GM12878 (cell line): ENCODE data around the gene SNRPN. TPM values are rescaled to one million over a fixed set of nuclear protein-coding genes. Genes with fewer than 3 reads are reported as not detected.

Experiments
- CBX5 ChIP-seq: sonication (generic); IDR thresholded peaks from 2 replicates; pipeline ENCODE4 v1.6.1; 2016; ENCODE audit warnings: low read depth, moderate library complexity, mild to moderate bottlenecking, inconsistent platforms
- CTCF ChIP-seq, 3 experiments: IDR thresholded peaks in 2 of 3; conservative IDR thresholded peaks in 1 of 3; 2 replicates each; pipeline ENCODE4 v1.5.1; 2011; ENCODE audit warnings: low read depth in 3 of 3, low read length in 3 of 3, mild to moderate bottlenecking in 3 of 3, control low read depth in 2 of 3, moderate library complexity in 2 of 3, inconsistent platforms in 1 of 3, mixed read lengths in 1 of 3; ENCODE audit not compliant: control insufficient read depth in 2 of 3, insufficient read depth in 1 of 3; ENCODE audit errors: extremely low read depth in 1 of 3
- HSF1 ChIP-seq: fragments of 150-350 bp; IDR thresholded peaks from 2 replicates; pipeline ENCODE4 v1.6.1; 2014; ENCODE audit warnings: mild to moderate bottlenecking, low read depth, low read length
- IRF3 ChIP-seq: fragments of 450-650 bp; IDR thresholded peaks from 2 replicates; pipeline ENCODE4 v1.6.1; 2014; ENCODE audit warnings: mild to moderate bottlenecking
- NFYB ChIP-seq: IDR thresholded peaks from 2 replicates; pipeline ENCODE4 v1.6.1; 2011; ENCODE audit warnings: low read depth, mild to moderate bottlenecking, low read length, improper control_type of control experiment, moderate library complexity; ENCODE audit not compliant: insufficient read depth
- SRF ChIP-seq, 2 experiments: IDR thresholded peaks; 2 replicates each; pipeline ENCODE4 v1.6.1; 2011; ENCODE audit warnings: low read depth in 2 of 2, low read length in 2 of 2, mild to moderate bottlenecking in 1 of 2, moderate library complexity in 1 of 2
- TCF3 ChIP-seq: IDR thresholded peaks from 2 replicates; pipeline ENCODE4 v1.6.1; 2012; ENCODE audit warnings: low read depth, mild to moderate bottlenecking, low read length, borderline replicate concordance; ENCODE audit not compliant: insufficient read depth
- polyA plus RNA-seq, 11 experiments: library from polyadenylated mRNA; depleted of rRNA in 4 of 11; unstranded in 6 of 11; stranded (reverse) in 5 of 11; fragments of >200 nt; fragmentation: Nextera tagmentation in 4 of 11; fragmentation: Illumina TruSeq in 1 of 11; extraction: Ambion mirVana in 4 of 11; extraction: Trizol in 1 of 11; gene quantifications; 1 replicate in 1 of 11; 2 replicates in 10 of 11; pipeline versions ENCODE4 v1.2.1 to v1.2.3, GENCODE V29; 2011 to 2016; ENCODE audit warnings: inconsistent platforms in 2 of 11, missing spikeins in 2 of 11, low read depth in 1 of 11
- total RNA-seq, 4 experiments: library from RNA; depleted of rRNA in 3 of 4; stranded (reverse); fragments of >200 nt in 3 of 4; fragmentation: Illumina TruSeq in 1 of 4; extraction: Trizol in 1 of 4; gene quantifications; 2 replicates each; pipeline versions ENCODE4 v1.2.1 to v1.2.3, GENCODE V29; 2013 to 2021
- TF ChIP-seq, protein P1 (sequence below): IDR thresholded peaks from 2 replicates; pipeline ENCODE4 v1.6.1; 2011; ENCODE audit warnings: borderline replicate concordance, low read depth, mild to moderate bottlenecking, moderate library complexity, mixed read lengths, low read length; ENCODE audit not compliant: insufficient read depth; ENCODE audit errors: extremely low read length

SNRPN gene
- total and polyA plus RNA-seq, 10 of the 15 experiments (the other 5 are each of a cell fraction or from before 2014, with no cell fraction given) = 9.1 to 103 (median 45.5) TPM

GRCh38 chr15:24945711-24946110, 9.1 kb upstream of the SNRPN start (continued):
- no peak for TF ChIP-seq CTCF (IDR thresholded peaks at IDR 0.05 in 2 of 3, conservative IDR thresholded peaks at IDR 0.05 in 1 of 3; ENCODE audit: control insufficient read depth in 2 of 3, extremely low read depth in 1 of 3, insufficient read depth in 1 of 3, low read depth in 3 of 3, low read length in 3 of 3)
- TF ChIP-seq, protein P1, sequence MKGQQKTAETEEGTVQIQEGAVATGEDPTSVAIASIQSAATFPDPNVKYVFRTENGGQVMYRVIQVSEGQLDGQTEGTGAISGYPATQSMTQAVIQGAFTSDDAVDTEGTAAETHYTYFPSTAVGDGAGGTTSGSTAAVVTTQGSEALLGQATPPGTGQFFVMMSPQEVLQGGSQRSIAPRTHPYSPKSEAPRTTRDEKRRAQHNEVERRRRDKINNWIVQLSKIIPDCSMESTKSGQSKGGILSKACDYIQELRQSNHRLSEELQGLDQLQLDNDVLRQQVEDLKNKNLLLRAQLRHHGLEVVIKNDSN = no peak
- no peak for TF ChIP-seq NFYB
- TF ChIP-seq TCF3 = no peak
- no peak for TF ChIP-seq HSF1
- no peak for TF ChIP-seq IRF3
- no peak for TF ChIP-seq SRF (IDR thresholded peaks at IDR 0.05; ENCODE audit: low read depth in 2 of 2, low read length in 2 of 2)
- TF ChIP-seq CBX5 = no peak
